G401 (cell line): Measurements from ENCODE around the gene CREBBP. TPM values are rescaled to one million over a fixed set of nuclear protein-coding genes. Genes with fewer than 3 reads are reported as not detected.

ENCODE experiments used
- DNase-seq: peaks from one replicate; pipeline ENCODE4 v3.0.0-alpha.2; 2015; ENCODE audit warnings: low spot score
- in situ Hi-C: cut with HindIII; loops from 2 replicates; pipeline ENCODE4 v1.10.0; 2016; ENCODE audit warnings: low sequenced_read_pairs, mixed read lengths
- total RNA-seq: library from RNA; depleted of rRNA; stranded (reverse); fragments of >200 nt; shearing (Covaris generic); gene quantifications from 2 replicates; pipeline ENCODE4 v1.2.3, GENCODE V29; 2014

Gene CREBBP
- total RNA-seq, 1 experiment from 2014 or later: 8.6 TPM

DNA sequence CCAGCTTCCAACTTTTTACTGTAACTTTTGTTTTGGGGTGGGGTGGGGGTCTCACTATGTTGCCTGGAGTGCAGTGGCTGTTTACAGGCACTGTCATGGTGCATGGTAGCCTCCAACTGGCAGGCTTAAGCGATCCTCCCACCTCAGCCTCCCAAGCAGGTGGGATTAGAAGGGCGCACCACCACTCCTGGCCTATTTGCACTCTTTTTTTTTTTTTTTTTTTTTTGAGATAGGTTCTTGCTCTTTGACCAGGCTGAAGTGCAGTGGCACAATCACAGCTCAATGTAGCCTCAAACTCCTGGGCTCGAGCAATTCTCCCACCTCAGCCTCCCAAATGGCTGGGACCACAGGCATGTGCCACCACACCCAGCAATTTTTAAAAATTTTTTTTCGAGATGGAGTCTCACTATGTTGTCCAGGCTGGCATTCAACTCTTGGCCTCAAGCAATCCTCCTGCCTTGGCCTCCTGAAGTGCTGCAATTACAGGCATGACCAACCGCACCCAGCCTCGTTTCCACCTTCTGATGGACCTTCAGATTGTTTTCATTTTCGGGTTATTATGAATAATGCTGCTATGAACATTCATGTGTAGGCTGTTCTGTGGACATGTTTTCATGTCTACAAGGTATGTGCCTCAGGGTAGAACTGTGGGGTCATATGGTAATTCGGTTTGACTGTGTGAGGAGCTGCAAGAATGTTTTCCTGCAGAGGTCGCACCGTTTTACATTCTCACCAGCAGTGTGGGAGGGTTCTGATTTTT, 174.1 kb downstream of the CREBBP start:
- no peak for DNase-seq
- in situ Hi-C loops: no loop called here

DNA sequence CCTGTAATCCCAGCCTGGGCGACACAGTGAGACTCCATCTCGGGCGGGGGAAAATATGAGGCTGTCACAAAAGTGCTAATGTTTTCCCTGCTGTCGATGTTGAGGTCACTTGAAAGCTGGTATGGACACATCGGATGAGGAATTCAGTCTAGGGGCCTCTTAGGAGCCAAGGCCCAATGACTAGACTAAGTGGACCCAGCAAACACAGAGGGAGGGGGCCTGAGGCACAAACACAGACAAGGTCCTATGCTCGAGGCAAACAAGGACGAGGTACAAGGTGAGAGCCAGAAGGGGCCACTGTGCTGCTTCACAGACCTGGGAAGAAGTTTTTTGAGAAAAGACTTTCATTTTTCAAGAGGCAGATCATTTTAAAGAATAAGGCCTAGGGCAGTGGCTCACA, 178.4 kb downstream of the CREBBP start:
- DNase-seq: no peak
- in situ Hi-C loops: no loop called here

DNA sequence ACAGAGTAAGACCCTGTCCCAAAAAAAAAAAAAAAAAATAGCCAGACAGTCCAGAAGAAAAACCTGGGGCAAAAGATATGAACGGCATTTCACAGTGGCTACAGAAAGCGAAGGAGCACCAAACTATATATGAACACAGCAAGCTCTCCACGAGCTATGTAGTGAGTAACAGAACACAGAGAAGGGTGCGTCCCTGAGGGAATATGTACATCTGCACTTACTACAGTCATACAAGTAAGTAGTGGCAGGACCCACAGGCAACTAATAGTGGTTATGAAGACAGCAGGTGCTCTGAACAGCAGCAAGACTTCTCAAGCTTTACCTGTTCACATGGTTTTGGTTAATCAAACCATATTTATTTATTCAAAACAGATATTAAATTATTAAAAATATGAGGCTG, 179.0 kb downstream of the CREBBP start:
- DNase-seq: no peak

DNA sequence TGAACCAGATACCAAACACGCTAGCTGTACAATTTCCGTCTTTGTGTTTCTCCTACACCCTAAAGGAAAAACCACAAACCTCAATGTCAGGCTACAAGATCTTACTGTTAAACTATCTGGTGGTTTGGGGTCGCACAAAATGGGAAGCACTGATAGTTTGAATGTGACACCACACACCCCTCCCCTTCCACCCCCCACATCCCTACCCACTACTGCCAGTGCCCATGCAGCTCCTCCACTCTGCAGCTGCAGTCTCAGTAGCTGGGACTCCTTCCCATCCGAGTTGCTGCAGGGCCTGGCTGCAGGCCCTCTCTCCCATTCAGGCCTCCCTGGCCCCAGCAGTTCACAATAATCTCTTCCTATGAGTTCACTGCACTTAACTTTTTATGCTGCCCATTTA, 181.6 kb downstream of the CREBBP start:
- no peak for DNase-seq
- in situ Hi-C loops: no loop called here

More for the DNA sequence above, 179.0 kb downstream of the CREBBP start:
- in situ Hi-C loops: no loop called here

DNA sequence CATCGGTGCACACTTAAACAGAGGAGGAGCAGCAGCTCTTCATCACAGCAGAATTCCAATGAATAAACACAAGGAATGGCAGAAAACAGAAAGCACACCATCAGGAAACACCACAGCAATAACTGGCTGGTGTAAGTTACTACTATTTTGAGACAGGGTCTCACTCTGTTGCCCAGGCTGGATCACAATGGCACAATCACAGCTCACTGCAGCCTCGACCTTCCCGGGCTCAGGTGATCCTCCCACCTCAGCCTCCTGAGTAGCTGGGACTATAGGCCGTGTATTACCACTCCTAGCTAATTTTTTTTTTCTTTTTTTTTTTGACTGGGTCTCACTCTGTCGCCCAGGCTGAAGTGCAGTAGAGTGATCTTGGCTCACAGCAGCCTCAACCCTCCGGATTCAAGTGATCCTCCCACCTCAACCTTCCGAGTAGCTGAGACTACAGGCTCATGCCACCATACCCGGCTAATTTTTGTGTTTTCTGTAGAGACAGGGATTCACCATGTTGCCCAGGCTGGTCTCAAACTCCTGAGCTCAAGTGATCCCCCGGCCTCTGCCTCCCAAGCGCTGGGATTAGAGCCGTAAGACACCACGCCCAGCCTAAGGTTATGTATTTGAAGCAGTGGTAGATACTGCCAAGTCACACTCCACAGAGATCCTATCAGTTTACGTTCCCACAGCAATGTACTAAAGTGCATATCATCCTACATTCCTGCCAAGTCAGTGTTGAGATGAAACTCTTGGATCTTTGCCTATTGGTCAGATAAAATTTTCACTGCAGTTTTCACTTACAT, 183.9 kb downstream of the CREBBP start:
- in situ Hi-C loops: no loop called here
- no peak for DNase-seq

DNA sequence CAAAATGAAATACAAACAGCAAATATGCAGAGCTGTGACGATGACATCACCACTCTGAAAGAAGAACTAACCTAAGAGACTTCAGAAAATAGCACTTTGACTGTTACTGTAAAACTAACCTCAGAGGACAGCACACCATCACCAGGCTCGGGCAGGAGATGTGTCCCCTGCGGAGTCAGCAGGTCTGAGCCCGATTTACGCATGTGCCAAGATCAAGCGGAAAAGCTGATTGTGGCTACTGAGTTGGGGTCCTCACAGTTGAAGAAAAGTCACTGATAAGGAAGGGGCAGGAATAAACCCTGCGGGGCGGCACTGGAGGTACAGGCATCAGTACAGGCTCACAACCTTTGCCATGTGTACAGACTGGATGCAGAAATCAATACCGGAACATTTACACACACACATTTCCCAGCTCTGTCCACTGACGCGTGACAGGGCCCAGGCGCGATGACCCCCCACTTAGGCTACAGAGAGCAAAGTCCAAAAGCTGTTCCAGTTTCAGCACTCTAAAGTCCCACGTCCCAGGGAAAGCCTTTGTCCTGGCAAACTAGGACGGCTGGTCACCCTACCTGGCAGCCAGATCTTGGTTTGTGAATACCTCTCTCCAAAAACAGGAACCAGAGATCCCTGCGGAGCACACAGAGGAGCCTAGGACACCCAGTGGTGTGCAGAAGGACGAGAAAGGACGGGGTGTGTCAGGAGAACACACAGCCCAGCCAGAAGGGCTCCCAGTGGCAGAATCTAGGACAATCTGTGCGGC, 184.7 kb downstream of the CREBBP start:
- in situ Hi-C loops: no loop called here

DNA sequence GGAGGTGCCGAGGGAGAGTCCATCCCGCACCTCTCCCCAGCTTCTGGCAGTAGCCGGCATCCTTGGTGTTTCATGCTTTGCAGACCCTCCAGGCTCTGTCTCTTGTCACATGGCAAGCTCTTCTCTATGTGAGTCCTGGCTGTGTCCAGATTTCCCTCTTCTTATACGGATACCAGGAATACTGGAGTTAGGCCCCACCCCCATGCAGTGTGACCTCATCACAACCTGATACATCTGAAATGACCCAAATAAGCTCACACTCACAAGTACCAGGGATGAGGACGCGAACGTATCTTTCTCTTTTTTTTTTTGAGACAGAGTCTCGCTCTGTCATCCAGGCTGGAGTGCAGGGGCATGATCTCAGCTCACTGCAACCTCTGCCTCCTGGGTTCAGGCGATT, 186.5 kb downstream of the CREBBP start:
- in situ Hi-C loops: no loop called here
- DNase-seq: peak; percentile 14

More for the DNA sequence above, 184.7 kb downstream of the CREBBP start:
- peak; percentile 42 for DNase-seq

DNA sequence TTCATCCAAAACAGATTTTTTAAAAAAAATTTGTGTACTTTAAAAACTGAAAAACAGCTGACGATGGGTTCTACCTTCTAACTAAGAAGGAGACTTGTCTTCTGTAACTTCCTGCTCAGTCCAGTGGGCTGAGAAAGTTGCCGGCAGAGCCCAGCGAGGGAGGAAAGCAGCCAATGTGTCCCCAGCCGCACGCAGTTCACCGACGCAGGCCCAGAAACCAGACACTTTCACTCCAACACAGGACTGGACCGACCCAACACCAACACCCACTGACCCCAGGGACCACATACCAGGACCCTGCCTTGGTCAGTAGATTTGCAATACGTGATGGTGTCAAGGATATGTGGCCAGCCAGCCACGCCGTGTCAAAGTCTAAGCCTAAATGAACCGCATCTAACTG, 188.8 kb downstream of the CREBBP start:
- no peak for DNase-seq
- in situ Hi-C loops: no loop called here

DNA sequence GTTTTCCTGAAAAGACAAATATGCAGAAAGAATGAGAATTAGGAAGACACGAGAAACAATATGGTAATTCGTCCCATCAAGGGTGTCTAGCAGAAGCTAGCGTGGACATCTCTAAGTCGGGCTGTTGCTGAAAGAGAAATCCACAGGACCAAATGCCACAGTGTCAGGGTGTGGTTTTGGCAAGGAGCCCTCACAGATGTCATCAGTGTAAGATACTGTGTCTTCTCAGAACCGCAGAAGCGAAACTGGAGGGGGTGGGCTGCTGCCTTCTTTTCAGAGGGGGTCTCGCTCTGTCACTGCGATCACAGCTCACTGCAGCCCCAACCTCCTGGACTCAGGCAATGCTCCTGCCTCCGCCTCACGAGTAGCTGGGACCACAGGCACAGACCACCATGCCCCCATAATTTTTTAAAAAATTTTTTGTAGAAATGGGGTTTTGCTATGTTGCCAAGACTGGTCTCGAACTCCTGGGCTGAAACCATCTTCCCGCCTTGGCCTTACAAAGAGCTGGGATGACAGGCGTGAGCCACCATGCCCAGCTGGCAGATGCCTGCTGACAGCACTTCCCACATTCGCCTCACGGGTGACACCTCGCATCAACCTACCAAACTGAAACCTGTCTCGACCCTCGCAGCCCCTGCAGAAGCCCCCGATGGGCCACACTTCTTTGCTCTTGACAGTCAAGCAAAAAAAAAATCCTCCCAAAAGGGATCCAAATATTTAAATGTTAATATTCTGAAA, 189.4 kb downstream of the CREBBP start:
- in situ Hi-C loops: no loop called here

DNA sequence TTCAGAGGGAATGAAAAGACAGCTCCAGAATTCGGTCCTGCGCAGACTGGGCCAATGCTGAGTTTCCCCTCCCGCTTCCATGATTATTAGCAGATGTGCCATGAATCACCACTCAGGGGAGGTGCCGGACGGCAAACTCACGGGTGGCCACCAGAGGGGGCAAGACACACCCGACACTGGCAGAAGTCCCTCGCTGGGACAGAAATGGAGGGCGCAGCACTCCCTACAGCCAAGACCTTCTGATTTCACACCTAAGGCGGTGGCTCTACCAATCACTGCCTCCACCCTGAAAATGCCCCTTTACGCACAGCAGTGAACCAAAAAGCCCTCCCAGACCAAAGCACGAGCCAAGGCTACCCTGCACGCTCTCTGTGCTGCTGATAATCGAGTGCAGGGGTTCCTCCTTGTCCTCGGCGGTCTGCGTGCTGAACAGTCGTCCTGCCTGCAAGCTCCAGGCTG, 190.0 kb downstream of the CREBBP start:
- DNase-seq: peak; percentile 86

More for the DNA sequence above, 189.4 kb downstream of the CREBBP start:
- no peak for DNase-seq

DNA sequence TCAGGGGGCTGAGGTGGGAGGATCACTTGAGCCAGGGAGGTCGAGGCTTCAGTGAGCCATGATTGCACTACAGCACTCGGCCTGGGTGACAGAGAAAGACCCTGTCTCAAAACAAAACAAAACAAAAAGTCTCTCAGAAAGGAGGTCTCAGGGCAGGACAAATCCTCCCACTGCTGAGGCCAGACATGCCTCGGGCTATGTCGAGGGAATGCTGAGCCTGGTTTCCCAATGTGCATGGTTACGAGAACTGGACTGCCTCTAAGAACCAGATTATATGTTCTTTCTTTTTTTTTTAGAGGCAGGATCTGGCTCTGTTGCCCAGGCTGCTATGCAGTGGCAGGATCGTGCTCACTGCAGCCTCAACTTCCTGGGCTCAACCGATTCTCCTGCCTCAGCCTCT, 190.8 kb downstream of the CREBBP start:
- no peak for DNase-seq
- in situ Hi-C loops: no loop called here

More for the DNA sequence above, 190.0 kb downstream of the CREBBP start:
- in situ Hi-C loops: no loop called here

DNA sequence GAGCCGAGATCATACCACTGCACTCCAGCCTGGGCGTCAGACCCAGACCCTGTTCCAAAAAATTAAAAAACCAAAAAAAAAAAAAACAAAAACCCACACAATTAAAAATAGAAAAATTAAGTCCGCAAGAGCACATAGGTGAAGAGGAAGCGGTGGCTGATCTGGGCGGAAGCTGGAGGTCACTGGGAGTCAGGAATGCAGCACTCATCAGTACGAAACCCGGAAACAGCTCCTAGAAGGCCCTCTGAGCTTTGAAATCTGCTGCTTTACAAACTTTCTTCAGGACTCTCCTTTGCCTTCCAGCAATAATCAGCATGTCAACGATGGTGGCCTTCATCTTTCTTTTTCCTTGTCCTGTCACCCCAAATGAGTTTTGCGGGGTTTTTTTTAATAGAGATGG, 192.7 kb downstream of the CREBBP start:
- in situ Hi-C loops: no loop called here

DNA sequence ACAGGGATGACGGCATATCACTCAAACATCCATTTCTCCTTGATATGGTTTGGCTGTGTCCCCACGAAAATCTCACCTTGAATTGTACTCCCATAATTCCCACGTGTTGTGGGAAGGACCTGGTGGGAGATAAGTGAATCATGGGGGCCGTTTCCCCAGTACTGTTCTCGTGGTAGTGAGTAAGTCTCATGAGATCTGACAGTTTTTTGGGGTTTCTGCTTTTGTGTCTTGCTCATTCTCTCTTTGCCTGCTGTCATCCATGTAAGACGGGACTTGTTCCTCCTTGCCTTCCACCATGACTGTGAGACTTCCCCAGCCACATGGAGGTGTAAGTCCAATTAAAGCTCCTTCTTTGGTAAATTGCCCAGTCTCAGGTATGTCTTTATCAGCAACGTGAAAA, 193.5 kb downstream of the CREBBP start:
- no peak for DNase-seq
- in situ Hi-C loops: no loop called here

More for the DNA sequence above, 192.7 kb downstream of the CREBBP start:
- DNase-seq: no peak

DNA sequence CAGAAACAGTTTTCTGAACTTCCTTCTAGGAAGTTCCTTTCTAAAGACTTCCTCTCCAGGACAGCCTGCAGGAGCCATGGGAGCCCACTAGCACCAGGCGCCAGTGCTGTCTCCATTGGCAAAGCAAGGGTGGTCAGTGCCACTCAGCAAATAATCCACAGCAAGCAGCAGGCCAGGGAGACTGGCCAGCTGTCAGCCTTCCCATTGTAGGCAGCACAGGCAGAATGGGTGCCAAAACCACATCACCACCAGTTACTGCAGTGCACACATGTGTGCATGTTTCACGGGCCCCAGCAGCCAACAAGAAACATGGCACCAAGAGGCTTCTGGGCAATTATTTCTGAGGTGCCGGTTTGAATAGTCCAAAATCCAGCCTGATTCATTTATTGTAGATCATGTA, 199.3 kb downstream of the CREBBP start:
- in situ Hi-C loops: no loop called here
- no peak for DNase-seq

DNA sequence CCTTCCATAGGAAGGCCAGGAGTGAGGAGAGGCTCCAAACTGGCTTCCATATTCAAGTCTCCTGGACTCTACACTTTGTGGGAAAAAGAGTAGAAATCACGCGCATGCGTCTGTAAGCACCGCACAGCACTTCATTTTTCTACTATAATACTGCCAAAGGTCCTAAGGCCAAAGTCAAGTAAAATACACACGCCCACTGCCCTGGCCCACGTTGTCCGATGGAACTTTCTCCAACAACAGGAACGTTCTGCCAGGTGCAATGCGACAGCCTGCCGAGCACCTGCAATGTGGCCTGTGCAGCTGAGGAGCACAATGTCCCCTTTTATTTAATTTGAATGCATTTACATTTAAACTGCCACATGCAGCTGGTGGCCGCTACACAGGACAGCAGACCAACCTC, 202.5 kb downstream of the CREBBP start:
- in situ Hi-C loops: no loop called here
- no peak for DNase-seq

DNA sequence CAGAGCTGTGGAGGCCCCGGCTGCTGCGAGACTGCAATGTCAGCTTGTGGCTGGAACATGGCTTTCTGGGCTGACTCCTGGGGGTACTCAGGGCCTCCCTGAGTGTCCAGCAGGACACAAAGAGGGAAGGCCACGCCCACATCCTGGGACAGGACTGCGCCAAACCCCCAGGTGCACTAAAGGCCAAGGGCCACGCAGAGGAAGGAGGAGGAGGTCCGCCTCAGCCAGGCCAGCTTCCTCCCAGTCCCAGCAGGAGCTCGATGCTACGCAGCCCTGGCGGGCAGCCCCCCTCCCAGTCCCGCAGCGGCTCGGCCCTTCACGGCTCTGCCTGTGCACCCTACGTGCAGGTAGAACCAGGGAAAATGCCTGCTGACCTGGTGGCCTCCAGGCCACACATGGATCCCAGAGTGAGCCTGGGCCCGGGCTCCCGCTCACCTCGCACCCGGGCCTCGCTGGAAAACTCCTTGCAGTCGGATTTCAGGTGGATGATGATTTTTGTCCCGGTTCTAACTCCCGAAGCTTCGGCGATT, 204.8 kb downstream of the CREBBP start:
- DNase-seq: no peak
- in situ Hi-C loops: no loop called here
